AG08396 (cell line): ENCODE measurements around the gene RNF130.

Source experiments
- DNase-seq: peaks from one replicate; pipeline ENCODE4 v3.0.0; 2012; ENCODE audit warnings: low spot score, mixed read lengths

The RNF130 gene, protein sequence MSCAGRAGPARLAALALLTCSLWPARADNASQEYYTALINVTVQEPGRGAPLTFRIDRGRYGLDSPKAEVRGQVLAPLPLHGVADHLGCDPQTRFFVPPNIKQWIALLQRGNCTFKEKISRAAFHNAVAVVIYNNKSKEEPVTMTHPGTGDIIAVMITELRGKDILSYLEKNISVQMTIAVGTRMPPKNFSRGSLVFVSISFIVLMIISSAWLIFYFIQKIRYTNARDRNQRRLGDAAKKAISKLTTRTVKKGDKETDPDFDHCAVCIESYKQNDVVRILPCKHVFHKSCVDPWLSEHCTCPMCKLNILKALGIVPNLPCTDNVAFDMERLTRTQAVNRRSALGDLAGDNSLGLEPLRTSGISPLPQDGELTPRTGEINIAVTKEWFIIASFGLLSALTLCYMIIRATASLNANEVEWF

DNA sequence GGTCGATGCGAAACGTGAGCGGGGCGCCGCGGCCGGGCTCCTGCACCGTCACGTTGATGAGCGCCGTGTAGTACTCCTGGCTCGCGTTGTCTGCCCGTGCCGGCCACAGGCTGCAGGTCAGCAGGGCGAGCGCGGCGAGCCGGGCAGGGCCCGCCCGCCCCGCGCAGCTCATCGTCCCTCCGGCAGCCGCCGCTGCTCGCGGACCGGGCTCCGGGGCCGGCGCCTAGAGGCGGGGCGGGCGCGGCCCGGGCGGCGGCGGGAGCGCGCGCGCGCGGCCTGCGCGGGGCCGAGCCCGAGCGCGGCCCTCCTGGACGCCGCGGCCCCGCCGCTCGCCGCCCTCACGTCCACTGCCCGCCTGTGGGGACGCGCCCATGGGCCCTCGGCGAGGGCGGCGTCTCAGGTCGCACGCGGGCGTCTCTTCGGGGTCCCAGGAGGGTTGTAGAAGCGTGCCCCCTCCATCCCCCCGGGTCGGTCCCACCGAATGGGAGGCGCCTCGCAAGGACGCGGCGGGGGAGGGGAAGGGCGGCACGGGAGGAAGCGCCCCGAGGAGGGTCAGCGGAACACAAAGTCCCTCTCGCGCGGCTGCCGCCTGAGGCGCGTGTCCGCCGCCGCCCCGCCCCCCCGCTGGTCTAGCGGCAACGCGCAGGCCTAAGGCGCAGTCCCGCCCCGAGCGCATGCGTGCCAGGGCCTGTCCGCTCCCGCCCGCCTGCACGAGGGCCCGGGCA is at the start of gene RNF130:
TSS of gene RNF130 (minus strand) at position 229 of the 725 bp plus-strand sequence. CDS start at position 172, 57 bp downstream.
- peak; percentile 99 for DNase-seq

DNA sequence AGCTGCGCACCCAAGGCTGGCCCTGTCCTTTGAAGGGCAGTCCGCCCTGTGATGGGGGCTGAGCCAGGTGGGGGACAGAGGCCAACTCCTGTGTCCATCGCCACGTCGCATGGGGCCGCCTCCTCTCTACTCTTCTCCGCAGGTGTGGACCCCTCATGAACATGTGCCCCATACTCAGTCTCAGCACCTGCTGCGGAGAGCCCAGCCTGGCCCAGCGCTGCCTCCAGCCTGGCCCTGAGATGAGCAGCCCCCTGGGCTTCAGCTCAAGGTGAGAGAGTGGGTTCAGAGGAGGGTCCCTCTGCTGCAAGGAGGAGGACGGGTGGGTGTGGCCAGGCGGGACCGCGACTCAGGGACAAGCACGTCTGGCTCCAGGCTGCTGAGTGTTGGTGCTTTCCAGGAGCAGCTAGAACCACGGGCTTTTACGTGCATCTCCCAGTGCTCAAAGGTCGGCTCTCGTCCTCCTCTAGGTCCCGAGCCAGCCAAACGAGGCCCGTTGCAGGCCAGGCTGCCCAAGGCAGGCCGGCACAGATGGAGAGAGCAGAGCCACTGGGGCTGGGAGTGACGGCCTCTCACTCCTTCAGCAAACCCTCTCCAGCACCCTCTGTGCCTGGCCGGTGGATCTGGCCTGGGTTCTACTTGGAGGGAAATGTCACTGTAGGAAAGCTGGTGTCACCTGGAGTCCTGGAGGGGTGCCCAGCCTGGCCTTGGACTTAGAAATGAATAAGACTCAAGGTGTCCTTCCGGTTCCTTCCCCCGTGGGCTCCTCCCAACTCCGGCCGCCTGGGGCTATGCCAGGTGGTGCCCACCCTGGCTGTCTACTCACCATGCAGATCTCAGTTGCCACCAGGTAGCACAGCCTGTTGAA is 48.9 kb upstream of the RNF130 start:
- no peak for DNase-seq

DNA sequence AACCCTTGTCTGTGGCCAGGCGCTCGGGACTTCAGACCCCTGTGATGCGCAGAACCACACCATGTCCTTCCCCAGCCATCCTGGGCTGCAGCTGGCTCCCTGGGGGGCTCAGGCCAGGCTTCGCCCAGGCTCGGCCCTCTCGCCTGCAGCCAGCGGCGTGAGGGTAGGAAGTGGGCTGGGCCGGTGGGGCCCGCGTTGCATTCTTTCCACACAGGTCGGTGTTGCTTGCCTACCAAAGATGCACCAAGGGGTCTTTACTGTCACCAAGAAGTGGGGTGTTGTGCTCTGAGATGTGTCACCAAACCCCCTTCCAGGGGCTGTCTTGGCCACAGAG is 48.3 kb upstream of the RNF130 start:
- no peak for DNase-seq

DNA sequence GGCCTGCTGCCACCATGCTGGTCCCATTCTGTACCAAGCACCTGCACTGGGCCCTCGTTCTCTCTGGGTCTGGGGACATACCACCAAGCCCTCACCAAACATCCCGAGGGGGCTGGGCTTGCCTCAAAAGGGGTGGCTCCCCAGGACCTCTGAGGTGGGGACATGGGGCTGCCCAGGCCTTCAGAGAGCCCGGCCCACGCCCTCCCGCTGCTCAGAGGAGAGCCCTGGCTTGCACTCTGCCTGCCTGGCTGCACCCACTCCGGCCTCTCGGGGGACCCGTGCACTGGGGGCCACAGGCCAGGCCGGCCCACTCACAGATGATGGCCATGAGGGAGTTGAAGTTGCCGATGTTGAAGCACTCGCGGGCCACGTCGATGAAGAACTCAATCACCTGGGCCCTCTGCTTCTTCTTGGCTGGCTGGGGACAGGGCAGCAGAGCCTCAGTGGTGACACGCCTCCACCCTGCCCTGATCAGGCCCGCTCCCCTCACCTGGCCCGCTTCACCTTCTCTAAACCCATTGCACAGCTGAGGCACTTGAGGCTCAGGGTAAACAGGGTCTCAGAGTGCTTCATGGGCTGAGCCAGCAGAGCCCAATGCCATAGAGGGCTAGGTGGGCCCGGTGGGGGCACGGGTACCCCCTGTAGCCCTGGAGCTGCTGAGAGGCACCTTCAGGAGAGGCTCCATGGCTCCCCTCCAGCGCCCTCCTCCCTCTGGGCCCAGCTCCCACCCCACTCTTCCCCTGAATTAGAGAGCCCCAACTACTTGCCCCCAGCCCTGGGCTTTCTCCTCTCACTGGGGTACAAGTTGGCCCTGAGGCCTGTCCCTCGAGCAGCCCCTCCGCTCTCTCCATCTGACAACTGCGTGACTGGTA is 47.7 kb upstream of the RNF130 start:
- no peak for DNase-seq

DNA sequence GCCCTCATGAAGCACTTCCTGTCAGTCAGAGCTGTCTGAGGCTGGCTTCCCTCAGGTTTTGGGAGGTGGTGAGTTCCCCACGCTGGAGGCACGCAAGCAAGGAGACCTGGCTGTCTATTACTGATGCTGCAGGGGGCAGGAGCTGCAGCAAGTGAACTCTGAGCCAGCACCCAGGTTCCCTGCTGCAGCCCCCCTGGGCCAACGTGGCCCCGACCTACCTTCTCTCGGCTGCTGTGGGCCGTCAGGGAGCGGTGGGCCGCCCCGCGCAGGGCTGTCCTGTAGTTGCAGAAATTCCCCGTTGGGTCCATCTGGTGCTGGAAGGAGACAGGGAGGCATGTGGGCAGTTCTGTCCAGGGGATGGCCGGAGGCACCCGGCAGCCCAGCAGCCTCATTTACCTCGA is 46.8 kb upstream of the RNF130 start:
- no peak for DNase-seq

DNA sequence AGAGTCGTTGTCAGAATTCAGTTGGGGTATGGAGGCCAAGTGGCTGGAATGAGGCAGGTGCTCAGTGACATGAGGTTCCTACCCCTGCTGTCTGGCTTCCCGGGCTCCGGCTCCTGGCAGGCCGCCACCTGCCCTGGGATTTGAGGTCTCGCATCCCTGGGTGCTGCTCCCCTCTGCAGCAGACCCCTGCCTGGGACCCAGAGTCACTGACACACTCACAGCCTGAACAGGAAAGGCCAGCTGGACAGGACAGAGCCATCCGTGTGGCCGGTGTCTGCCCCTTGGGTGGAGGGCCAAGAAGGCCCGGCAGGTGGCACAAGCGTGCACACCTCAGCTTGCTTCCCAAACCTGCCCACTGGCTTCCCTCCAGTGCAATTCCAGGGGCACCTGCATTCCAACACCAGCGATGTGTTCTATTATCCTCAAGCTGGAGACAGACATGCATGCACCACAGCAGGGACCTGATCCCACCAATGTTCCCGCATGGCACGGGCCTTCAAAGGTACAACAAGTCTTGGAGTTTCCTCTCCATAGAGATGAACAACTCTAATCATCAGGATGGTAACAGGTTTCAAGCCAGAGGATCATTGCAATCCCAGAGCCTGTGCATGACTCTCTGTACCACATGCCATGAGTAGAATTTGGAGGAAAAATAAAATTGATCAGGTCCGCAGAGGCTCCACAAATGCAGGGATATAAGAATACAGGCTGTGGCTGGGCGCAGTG is 45.6 kb upstream of the RNF130 start:
- DNase-seq, result no peak

DNA sequence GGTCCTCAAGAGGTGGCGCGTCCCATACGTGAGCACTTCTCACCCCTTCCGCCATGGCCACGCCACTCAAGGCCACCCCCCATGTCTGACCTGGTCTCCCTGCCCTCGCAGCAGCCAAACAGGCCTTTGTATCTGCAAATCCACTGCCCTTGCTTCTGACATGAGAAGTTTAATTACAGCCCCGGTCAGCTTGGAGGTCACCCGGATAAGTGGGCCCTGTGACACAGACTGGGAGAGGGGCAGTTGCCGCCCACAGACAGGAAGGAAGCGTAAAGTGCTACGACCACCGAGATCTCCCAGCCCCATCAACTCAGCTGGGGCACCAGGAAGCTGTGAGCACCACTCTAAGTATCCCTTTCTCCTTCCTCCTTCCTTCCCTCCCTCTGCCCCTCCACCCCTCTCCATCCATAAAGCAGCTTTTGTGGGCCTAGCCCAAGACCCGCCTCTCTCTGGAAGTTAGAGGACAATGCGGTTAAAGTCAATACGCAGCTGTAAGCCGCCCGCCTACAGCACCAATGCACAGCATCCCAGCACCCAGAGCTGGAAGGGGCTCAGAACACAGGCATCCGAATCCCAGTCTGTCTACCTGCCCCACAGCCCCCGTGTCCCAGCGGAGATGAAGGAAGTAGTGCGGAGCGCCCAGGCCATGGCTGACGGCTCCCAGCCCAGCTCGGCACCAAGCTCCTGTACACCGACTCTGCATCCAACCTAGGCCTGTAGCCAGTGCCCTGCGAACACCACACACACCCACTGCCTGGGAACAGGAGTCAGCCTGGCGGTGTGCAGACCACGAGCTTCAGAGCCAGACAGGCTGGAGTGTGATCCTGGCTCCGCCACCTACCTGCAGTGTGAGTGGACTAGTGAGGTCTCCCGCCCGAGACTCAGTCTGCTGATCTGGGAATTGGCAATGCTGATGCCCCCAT is 44.8 kb upstream of the RNF130 start:
- no peak for DNase-seq

DNA sequence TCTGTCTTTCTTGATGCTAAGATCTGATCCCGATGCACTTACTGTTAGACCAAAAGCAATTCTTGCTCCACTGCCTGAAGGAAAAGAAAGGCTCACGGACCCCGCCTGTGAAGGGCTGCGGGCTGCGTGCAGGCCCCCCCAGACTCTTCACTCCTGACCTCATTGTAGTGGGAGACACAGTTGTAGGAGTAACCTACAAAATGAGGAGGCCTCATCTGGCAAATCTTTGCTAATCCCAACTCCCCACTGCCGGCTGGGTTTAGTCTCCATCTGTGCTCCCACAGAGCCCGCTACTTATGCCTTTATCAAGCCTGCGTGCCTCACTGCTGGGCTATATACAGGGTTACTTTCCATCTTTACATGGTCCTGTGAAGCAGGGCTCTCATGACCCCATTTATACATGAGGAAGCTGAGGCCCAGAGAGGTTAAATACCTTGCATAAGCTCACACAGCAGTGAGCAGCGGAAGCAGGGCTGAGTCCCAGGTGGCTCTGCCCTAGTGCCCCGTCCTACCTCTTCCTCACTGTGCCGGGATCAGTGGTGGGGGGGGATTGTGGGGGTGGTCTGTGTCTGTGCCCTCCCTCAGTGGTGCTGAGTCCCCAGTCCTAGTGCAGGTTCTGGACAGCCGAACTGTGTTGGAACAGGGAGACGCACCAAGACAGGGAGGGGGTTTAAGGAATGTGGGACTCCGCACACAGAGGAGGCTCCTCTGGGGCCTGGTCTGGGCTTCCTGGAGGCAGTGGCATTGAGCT is 43.9 kb upstream of the RNF130 start:
- DNase-seq, result no peak

DNA sequence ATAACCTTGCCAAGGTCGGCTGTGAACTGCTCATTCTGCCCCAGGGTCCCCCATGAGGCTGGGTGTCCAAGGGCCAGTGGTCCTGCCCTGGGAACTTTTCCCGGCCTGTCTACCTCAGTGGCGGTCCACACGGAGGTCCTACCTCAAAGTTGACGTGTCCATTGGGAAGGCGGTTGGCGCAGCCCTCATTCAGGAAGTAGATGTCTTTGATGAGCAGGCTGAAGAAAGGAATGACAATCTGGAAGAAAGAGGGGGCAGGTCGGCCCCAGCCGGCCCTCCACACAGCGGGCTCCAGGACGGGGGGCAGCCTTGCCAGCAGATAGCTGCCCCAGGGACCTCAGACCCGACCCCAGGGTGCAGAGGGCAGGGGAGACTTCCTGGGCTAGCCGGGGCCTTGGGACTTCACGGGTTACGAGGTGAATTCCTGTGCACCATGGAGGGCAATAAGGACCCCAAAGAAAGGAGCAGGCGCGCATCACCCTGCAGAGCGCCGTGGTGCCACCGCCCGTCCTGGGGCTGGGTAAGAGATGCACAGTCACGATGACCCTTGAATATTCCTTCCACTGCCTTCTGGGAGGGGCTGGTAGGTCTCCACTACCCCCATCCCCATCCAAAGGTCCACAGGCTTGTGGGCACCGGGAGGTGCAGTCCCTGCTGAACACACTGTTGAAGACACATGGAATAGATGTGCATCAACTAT is 42.9 kb upstream of the RNF130 start:
- no peak for DNase-seq

DNA sequence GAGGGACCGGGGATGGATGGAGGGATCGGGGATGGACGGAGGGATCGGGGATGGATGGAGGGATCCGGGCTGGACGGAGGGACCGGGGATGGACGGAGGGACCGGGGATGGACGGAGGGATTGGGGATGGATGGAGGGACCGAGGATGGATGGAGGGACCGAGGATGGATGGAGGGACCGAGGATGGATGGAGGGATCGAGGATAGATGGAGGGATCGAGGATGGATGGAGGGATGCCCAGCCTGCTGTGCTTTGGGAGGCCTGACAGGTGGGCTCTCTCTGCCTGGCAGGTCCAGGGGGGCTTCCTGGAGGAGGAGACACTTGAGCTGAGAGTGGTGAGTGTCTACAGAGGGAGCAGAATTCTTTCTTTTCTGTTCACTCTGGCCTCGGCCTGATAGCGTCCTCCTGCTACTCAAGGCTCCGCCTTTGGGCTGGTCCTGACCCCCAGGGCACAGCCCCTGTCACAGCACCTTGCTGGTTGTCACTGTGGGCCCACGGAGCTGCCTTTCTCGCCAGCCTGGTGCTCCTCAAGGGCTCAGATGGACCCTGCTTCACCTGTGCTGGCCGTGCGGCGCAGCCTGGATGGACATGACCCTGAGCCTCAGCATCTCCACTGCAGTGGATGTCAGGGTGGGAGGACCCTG is 42.2 kb upstream of the RNF130 start:
- no peak for DNase-seq

DNA sequence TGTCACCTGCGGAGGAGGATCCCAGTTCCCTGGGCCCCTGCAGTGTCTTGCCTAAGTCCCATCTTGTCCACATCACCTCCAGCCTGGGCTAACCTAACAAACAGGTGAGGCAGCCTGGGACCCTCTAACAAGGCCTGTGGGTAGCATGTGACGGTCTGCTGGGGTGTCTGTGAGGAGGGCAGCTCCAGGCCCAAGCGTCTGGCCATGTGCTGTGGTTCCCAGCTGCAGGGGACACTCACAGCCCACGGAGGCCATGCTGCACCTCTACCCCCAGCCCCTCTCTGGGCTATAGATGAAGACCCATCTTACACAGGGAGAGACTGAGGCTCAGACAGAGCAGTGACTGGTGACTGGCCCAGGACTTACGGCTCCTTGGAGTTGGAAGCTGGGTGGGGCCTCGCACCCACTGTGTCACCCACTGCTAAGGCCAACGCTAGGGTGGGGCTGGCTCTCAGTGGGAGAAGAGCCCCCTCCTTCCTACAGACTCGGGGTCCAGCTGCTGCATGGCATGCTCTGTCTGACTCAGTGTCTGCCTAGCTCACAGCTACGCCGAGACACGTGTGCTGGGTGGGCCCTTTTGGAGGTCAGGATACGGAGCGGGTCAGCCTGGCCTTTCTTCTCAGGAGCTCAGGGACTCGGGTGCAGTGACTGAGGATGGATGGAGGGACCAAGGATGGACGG is 40.8 kb upstream of the RNF130 start:
- DNase-seq, result no peak

DNA sequence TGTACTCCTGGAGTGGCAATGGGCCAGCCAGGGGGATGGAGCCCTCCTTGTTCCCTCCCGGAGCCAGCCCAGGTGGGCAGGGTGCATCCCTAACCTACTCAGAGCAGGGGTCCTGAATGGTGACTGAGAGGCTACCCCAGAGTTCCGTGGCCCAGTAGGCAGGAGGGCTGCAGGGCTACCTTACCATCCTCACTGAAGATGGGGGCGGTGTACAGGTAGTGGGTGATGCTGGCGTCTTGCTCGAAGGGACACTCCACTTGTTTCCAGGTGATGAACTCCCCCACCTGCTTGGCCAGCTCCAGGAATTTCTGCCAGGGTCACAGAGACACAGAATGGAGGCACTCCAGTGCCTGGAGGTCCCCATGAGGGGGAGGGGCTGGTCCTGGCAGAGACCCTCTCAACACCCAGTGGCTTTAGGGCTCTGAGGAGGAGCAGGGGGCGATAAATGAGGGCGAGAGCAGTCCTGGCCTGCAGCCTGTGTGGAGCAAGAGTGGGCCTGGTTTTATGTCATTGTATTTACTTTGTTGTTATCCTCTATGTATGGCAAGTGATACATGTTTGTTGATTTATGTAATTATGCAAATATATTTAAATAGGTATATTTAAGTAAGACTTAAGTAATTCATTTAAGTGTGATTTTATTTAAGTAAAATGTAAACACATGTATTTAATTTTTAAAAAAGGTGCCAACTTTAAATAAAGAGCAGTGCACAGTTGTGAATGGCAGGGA is 39.9 kb upstream of the RNF130 start:
- DNase-seq, result no peak

DNA sequence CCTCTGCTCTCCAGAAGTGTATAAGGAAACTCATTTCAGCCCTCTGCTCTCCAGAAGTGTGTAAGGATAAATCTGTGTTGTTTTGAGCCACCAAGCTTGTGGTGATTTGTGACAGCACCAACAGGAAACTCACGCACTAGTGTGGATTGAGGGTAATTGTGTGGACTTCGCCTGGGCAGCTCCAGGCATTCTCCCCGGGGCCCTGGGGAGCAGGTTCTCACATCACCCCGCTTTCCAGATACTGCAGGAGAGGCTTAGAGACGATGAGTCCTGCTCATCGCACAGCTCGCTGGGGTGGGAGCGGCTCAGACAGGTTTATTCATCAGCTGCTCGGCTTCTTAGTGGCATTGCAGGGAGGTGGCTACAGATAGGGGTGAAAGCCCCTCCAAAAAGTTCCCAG is 38.4 kb upstream of the RNF130 start:
- DNase-seq, result no peak

DNA sequence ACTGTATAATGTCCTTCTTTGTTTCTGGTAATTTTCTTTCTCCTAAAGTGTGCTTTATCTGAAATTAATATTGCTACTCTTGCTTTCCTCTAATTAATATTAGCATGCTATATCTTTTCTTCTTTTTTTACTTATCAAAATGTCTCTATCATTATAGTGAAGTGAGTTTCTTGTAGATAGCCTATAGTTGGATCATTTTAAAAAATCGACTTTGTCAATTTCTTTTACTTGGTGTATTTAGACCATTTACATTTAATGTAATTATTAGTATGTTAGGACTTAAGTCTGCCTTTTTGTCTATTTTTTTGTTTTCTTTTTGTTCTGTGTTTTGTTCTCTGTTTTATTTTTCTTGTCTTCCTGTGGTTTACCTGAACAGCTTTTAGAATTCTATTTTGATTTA is 35.4 kb upstream of the RNF130 start:
- no peak for DNase-seq

DNA sequence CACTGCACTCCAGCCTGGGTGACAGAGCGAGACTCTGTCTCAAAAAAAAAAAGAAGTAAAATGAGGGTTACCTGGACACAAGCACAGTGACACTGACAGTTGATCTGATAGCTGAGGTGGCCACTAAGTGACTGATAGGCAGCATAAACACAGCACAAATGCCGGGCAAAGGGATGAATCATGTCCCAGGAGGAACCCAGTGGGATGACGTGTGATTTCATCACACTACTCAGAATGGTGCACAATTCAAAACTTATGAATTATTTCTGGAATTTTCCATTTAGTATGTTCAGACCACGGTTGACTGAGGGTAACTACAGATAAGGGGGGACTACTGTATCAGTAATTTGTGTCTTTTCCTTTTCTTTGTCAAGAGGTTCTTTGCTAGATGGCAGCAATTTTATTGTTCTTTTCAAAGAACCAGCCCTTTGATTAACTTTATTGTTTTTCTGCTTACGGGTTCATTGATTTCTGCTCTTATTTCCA is 34.3 kb upstream of the RNF130 start:
- DNase-seq, result no peak

DNA sequence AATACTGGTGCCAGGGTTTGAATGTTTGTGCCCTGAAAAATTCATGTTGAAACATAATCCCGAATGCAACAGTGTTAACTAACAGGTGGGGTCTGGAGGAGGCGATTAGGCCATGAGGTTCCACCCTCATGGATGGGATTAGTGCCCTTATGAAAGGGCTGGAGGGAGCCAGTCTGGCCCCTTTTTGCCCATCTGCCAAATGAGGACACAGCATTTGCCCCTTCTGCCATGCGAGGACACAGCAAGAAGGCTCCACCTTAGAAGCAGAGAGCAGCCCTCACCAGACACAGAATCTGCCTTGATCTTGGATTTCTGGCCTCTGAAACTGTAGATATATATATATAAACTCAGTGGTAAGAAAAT is 32.6 kb upstream of the RNF130 start:
- no peak for DNase-seq
